Brain microvascular endothelial cell (primary cell): ENCODE measurements around the gene XPOT.
A peak's percentile ranks its signal among the peaks of the same experiment; 100 is the strongest.

ENCODE experiments used
- DNase-seq: peaks from one replicate; pipeline ENCODE4 v3.0.0-alpha.2; 2020
- H3K27ac ChIP-seq: fragments of 250-450 bp; sonication (Bioruptor Pico); 2 replicates; pipeline ENCODE4 v1.5.1; 2020; ENCODE audit warnings: mild to moderate bottlenecking, moderate library complexity
- H3K27me3 ChIP-seq: fragments of 250-450 bp; sonication (Bioruptor Pico); replicated peaks from 2 replicates; pipeline ENCODE4 v1.5.1; 2020; ENCODE audit warnings: mild to moderate bottlenecking
- H3K36me3 ChIP-seq: fragments of 250-450 bp; sonication (Bioruptor Pico); replicated peaks from 2 replicates; pipeline ENCODE4 v1.5.1; 2020; ENCODE audit warnings: mild to moderate bottlenecking
- H3K4me3 ChIP-seq: 2 replicates; pipeline ENCODE4 v1.5.1; 2011; ENCODE audit warnings: low read depth, mild to moderate bottlenecking, control low read depth, low read length, moderate library complexity
- in situ Hi-C: cut with HindIII; loops from 2 replicates; pipeline ENCODE4 v1.10.0; 2017; ENCODE audit warnings: low sequenced_read_pairs, low pct_ligation_motif_present
- TF ChIP-seq, protein P1 (sequence below): IDR thresholded peaks from 2 replicates; pipeline ENCODE4 v1.5.1; 2011; ENCODE audit warnings: low read depth, mild to moderate bottlenecking, moderate library complexity, low read length, control low read depth, inconsistent platforms; ENCODE audit errors: missing control alignments

The XPOT gene

DNA sequence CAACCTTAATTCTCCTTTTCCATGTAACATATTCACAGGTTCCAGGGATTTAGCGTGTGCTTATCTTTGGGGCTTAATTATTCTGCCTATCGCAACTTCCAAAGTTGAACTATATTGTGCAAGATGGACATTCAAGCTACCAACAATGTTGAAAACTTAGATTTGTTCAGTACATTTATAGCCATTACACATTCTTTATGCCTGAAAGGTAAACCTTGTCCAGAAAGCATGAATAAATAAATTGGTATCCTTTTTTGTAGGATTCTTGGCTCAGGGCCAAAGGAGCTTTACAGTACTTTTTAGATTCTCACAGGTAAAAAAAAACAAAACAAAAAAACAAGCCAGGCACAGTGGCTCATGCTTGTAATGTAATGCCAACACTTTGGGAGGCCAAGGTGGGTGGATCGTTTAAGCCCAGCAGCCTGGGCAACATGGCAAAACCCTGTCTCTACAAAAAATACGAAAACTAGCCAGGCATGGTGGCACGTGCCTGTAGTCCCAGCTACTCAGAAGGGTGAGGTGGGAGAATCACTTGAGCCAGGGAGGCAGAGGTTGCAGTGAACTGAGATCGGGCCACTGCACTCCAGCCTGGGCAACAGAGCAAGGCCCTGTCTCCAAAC lies 16.9 kb upstream of the XPOT start:
- in situ Hi-C loops = no loop called here
- TF ChIP-seq, protein P1, sequence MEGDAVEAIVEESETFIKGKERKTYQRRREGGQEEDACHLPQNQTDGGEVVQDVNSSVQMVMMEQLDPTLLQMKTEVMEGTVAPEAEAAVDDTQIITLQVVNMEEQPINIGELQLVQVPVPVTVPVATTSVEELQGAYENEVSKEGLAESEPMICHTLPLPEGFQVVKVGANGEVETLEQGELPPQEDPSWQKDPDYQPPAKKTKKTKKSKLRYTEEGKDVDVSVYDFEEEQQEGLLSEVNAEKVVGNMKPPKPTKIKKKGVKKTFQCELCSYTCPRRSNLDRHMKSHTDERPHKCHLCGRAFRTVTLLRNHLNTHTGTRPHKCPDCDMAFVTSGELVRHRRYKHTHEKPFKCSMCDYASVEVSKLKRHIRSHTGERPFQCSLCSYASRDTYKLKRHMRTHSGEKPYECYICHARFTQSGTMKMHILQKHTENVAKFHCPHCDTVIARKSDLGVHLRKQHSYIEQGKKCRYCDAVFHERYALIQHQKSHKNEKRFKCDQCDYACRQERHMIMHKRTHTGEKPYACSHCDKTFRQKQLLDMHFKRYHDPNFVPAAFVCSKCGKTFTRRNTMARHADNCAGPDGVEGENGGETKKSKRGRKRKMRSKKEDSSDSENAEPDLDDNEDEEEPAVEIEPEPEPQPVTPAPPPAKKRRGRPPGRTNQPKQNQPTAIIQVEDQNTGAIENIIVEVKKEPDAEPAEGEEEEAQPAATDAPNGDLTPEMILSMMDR = no peak
- no peak for DNase-seq
- Histone ChIP-seq H3K4me3 (no peak overlapping the region), H3K27ac (no peak overlapping the region), H3K36me3 (no peaks in the 10 kb centered on the region), H3K27me3 (no peaks in the 10 kb centered on the region)

- TF ChIP-seq, protein P1 = no peak
- Histone ChIP-seq H3K36me3 (no peaks in the 10 kb centered on the region), H3K27me3 (no peaks in the 10 kb centered on the region), H3K27ac (no peak overlapping the region), H3K4me3 (no peak overlapping the region)
- in situ Hi-C loops = no loop called here
- DNase-seq = no peak
Measured at GRCh38 chr12:64389154-64389553, 15.0 kb upstream of the XPOT start.

DNA sequence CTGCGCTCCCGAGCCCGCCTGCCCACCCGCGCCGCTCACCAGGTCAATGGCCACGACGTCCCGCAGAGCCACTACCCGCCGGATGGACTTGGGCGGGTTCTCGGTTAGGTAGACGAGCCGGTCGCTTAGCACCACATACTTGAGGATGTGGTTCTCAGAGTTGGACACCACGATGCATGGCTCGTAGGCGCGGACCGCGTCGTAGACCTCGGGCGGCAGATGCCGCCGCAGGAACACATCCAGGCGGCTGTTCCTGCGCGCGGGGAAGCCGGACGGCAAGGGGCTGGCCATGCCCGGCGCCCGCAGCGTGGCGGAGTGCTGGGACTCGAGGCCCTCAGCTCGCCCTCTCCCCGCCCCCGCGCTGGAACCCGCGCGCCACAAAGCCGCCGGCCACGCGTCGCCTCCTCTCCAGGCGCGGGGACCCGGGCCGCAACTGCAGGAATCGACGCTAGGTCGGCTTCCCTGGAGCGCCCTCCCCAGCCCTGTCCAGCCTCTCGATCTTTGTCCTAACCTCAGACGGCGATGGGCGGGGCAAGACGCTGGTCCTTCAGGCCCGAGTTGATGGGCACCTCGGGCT lies 13.8 kb upstream of the XPOT start, which contains the start of gene C12orf56:
TSS of gene C12orf56 (minus strand) at position 484 of the 577 bp plus-strand sequence. CDS start at position 291, 193 bp downstream.
- no peak for DNase-seq
- Histone ChIP-seq H3K4me3 (peak within 1 kb of the TSS; percentile 49), H3K27ac (no peak within 1 kb of the TSS), H3K36me3 (no peaks in the 10 kb centered on the region), H3K27me3 (no peaks in the 10 kb centered on the region)
- TF ChIP-seq, protein P1 = no peak
- in situ Hi-C loops = no loop called here

DNA sequence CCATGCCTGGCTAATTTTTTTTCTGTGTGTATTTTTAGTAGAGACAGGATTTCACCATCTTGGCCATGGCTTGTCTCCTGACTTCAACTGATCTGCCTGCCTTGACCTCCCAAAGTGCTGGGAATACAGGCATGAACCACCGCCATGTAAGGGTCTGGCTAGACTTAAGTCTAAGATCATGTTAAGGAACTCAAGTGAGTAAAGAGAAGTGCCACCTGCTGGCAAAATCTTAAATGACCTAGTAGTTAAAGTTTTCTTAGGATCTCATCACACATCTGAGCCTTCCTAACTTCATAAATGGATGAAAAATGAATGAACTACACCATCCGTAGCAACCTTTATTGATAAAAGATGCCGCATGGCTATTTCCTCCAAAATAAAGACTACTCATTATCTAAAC lies 12.0 kb upstream of the XPOT start:
- no peaks in the 10 kb centered on the region for H3K27me3 ChIP-seq
- in situ Hi-C loops = no loop called here

GRCh38 chr12:64395739-64396138 lies 8.5 kb upstream of the XPOT start:
- DNase-seq = no peak
- TF ChIP-seq, protein P1 = no peak
- Histone ChIP-seq H3K27ac (no peak overlapping the region), H3K27me3 (no peaks in the 10 kb centered on the region), H3K4me3 (no peak overlapping the region), H3K36me3 (no peaks in the 10 kb centered on the region)
- in situ Hi-C loops = no loop called here

More for the DNA sequence above, 12.0 kb upstream of the XPOT start:
- Histone ChIP-seq H3K4me3 (no peak overlapping the region), H3K36me3 (no peaks in the 10 kb centered on the region), H3K27ac (no peak overlapping the region)
- peak; percentile 64 for DNase-seq
- TF ChIP-seq, protein P1 = peak; percentile 53
